ENCODE data around the gene KCTD7.

DNA sequence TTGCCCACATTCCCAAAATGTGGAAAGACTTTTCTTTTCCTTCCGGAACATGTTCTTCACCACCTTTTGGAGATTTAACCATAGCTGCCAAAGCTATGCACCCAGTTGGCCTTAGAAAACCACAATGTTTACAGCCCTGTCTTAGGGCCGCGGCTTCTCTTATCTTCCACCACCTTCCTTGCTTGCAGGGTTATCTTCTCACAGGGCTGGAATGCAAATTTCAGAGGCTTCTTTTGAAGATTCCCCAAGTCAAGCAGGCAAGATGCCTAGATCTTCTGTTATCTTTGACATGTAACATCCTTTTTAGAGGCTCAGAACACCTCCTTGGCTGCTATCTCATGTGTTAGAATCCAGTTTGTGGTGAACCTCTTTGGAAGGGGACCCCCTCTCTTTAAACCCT lies 11.1 kb downstream of the KCTD7 start:
- TF ChIP-seq POLR2AphosphoS5 (IDR thresholded peaks at IDR 0.05) (no peak), CTCF (IDR thresholded peaks at IDR 0.05) (no peak)

All from suprapubic skin (tissue), 3 donors.